NCI-H1417 (cell line): ENCODE results near the gene SMU1.
"Not testable (repeated sequence)": the region's sequence is repeated elsewhere in the genome, so short reads cannot be mapped to it uniquely, and the experiment has no call there.

Experiments
- DNase-seq, 3 experiments: peaks; one replicate each; lab custom pipeline; 2025; lab: John Stamatoyannopoulos, UW

SMU1 gene

GRCh38 chr9:33105504-33105903 lies 29.0 kb upstream of the SMU1 start:
- no peak for DNase-seq

GRCh38 chr9:33104401-33104800 lies 27.9 kb upstream of the SMU1 start:
- no peak for DNase-seq

- DNase-seq: peak in 1 of 3 experiments; percentile 40
Measured at GRCh38 chr9:33103501-33104281, 27.2 kb upstream of the SMU1 start.

GRCh38 chr9:33102551-33103210 lies 26.2 kb upstream of the SMU1 start:
- no peak for DNase-seq

- DNase-seq: no peak
Measured at GRCh38 chr9:33101104-33101951, 24.9 kb upstream of the SMU1 start.

GRCh38 chr9:33099754-33100153 lies 23.3 kb upstream of the SMU1 start:
- no peak for DNase-seq

- DNase-seq: no peak
Measured at GRCh38 chr9:33097192-33097591, 20.7 kb upstream of the SMU1 start.

- DNase-seq: no peak
Measured at GRCh38 chr9:33092634-33093033, 16.2 kb upstream of the SMU1 start.

- DNase-seq: not testable (repeated sequence)
Measured at GRCh38 chr9:33085672-33086071, 9.2 kb upstream of the SMU1 start.

GRCh38 chr9:33082538-33083326 lies 6.3 kb upstream of the SMU1 start:
- DNase-seq: no peak

- peak in 1 of 3 experiments; percentile 1 for DNase-seq
Measured at GRCh38 chr9:33082128-33082527, 5.7 kb upstream of the SMU1 start.

- DNase-seq: peak; percentile 15 to 90 (median 66)
Measured at GRCh38 chr9:33081128-33081851, 4.8 kb upstream of the SMU1 start.

GRCh38 chr9:33080534-33080933 lies 4.1 kb upstream of the SMU1 start:
- peak in 1 of 3 experiments; percentile 4 for DNase-seq

- DNase-seq: no peak
Measured at GRCh38 chr9:33068991-33069390, 7.5 kb downstream of the SMU1 start.

- DNase-seq: no peak
Measured at GRCh38 chr9:33065157-33066076, 11.1 kb downstream of the SMU1 start.

- no peak for DNase-seq
Measured at GRCh38 chr9:33051144-33051543, 25.3 kb downstream of the SMU1 start.

GRCh38 chr9:33049680-33050361 lies 26.7 kb downstream of the SMU1 start:
- no peak for DNase-seq

GRCh38 chr9:33048054-33048465 lies 28.4 kb downstream of the SMU1 start:
- no peak for DNase-seq

GRCh38 chr9:33046061-33046460 lies 30.4 kb downstream of the SMU1 start:
- DNase-seq: no peak
